Fibroblast of pulmonary artery (primary cell): ENCODE results near the gene CLOCK.

Source experiments
- DNase-seq: peaks from one replicate; pipeline ENCODE4 v3.0.0-alpha.2; 2010; ENCODE audit warnings: low read depth
- H3K4me3 ChIP-seq: replicated peaks from 2 replicates; pipeline ENCODE4 v1.5.1; 2011; ENCODE audit warnings: low read depth, mild to moderate bottlenecking, control low read depth, low read length, moderate library complexity
- CTCF ChIP-seq: IDR thresholded peaks from 2 replicates; pipeline ENCODE4 v1.5.1; 2011; ENCODE audit warnings: mild to moderate bottlenecking, control low read depth, low read length, inconsistent platforms; ENCODE audit errors: missing control alignments

CLOCK gene

GRCh38 chr4:55382488-55383003 lies 164.2 kb downstream of the CLOCK start:
- H3K4me3 ChIP-seq = no peak overlapping the region
- no peak for TF ChIP-seq CTCF
- DNase-seq = no peak

GRCh38 chr4:55381502-55381901 lies 165.2 kb downstream of the CLOCK start:
- DNase-seq = no peak
- TF ChIP-seq CTCF = no peak
- H3K4me3 ChIP-seq = no peak overlapping the region

- no peak overlapping the region for H3K4me3 ChIP-seq
- DNase-seq = no peak
- no peak for TF ChIP-seq CTCF
Measured at GRCh38 chr4:55380576-55380975, 166.1 kb downstream of the CLOCK start.

- H3K4me3 ChIP-seq = no peak overlapping the region
- no peak for DNase-seq
- TF ChIP-seq CTCF = no peak
Measured at GRCh38 chr4:55378617-55379467, 167.9 kb downstream of the CLOCK start.
